ENCODE results near the gene WASF1.
"Not testable (repeated sequence)": the region's sequence is repeated elsewhere in the genome, so short reads cannot be mapped to it uniquely, and the experiment has no call there.

The WASF1 gene

DNA sequence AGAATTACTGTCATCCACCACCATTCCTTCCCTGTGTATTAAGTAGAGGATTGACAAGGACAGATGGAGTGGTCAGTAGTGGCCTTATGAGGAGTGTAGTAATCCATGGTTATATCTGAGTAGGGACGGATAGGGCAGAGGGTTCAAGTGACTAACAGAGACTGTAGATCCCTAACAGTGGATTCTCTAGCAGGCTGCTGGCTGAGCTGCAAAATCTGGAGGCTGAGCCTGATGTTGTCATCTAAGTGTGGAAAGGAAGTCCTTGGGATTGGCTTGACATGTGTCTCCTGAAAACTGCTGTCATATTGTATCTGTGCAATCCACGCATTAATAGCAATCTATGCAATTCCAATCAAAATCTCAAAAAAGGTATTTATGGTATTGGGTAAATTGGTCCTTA lies 94.2 kb downstream of the WASF1 start:
- no peak for DNase-seq

DNA sequence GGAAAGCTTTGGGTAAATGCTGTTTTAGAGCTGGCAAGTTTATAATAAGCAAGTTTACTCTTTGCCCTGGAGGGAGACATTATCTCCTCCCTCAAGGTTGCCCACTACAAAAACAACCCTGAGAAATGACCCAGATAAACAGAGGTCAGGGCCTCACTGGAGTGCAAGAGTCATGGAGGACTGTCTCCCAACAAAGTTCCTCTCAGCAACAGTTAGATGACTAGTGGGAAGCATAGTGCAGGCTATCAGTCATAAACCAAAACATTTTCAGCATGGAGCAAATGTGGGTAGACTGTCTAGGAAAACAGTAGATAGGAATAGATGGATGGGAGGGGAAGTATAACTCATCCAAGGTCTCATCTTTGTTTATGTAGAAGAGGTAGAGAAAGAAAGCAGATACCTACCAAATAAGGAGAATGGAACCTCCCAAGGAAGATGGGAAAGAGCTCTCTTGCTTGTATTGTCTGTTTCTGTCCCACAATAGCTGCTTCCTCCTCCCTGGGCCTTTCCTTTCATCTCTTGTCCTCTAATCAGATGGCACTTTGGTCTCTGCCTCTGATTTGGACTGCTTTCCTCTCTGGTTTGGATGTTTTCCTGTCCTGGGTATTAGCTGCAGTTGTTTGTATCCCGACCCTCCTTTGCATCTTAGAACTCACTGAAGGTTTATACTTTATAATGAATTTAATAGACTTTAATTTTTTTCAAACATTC lies 95.4 kb downstream of the WASF1 start:
- no peak for DNase-seq

DNA sequence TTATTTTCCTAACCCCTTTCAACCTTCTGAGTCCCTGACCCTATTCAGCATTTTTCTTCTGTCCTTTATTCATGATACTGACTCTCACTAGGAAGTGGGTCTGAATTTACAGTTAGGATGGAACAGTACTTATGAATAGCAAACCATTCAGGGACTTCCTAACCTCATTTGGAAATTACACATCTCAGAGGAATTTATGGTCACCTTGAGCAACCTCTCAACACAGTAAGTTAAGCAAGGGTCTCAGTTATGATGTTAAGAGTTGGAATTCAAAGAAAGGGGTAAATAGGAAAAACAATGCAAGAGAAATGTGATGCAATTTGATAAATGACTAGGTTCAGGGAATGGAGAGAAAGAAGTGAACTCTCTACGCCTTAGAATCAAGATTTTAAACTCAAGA lies 104.1 kb downstream of the WASF1 start:
- DNase-seq = no peak

DNA sequence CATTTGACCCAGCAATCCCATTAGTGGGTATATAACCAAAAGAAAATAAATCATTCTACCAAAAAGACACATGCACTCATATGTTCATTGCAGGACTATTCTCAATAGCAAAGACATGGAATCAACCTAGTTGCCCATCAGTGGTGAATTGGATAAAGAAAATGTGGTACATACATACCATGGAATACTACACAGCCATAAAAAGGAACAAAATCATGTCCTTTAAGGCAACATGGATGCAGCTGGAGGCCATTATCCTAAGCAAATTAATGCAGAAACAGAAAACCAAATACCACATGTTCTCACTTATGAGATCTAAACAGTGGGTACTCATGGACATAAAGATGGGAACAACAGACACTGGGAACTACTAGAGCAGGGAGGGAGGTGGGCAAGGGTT lies 106.0 kb downstream of the WASF1 start:
- not testable (repeated sequence) for DNase-seq

DNA sequence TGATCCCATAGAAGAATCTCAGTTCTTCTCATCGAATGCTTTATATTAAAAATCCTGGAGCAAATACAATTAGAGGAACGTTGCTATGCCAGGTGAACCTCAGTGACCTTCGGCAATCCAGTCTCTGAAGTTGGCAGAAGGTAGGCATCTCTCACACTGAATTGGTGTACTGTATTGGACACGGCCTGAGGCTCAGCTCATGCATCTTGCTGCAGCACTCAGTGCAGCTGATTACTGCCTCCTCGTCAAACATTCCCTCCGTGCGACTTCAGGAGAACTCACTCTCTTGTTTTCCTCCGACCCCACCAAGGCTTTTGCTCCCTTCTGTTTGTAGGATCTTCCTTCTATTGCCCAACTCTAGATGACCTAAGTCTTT lies 110.9 kb downstream of the WASF1 start:
- DNase-seq = no peak

DNA sequence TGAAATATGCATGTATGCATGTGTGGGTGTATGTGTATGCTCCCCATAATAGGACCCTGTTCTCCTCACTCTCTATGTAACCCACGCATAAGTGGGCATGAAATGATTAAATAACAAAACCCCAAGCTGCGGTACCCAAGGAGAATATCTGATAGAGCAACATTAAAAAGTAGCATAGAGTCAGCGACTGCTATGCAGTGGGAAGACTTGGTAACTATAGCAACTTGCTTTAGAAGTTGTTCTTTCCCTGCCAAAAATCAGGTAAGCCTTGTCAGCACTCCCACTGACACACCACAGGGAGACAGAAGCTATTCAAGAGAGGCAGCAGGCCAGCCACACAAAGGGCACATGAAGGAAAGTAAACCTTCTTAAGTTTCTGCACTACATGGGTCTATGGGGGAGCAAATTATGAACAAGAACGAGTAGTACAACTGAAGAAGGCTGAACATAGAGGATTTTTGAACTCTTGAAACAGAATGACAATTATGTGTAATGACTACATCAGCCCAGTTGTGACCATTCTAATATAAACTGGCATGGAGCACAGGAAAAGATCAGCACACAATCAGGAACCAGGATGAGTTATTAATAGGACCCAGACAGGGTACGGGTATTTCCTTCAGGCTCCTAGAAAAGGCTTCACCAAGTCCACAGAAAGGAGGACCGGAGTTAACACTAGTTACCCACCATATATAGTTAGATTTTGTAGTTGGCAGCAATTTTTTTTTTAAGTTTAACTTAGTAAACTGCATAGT lies 111.5 kb downstream of the WASF1 start:
- no peak for DNase-seq

DNA sequence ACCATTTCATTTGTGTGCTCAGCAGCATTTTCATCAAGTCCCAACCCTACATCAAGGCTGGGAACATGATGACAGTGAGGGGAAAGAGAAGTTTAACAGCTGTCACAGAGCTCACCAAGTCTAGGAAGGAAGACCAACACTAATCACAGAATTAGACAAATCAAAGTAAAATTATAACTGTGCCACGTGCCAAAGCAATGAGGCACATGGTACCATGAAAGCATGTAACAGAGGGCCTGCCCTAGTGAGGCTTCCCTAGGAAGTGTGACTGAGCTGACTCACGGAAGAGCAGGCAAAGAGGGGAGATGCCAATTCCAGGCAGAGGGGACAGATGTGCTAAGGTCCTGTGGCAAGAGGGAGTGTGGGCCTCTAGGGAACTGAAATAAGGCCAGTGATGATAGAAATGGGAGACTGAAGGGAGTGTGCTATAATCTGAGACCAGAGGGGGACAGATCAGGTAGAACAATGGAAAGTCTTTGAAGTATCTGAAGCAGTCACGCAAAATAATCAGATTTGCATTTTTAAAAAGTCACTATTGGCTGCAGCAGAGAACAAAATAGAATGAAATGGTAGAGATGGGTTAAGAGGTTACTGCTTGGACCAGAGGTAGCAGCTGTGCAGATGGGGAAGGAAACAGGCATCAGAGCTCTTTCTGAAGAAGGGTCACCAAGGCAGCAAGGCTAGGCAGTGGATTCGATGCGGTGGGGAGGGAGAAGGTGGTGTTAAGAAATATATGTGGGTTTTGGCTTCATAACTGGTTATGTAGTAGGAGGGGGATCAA lies 114.5 kb downstream of the WASF1 start:
- DNase-seq = no peak

DNA sequence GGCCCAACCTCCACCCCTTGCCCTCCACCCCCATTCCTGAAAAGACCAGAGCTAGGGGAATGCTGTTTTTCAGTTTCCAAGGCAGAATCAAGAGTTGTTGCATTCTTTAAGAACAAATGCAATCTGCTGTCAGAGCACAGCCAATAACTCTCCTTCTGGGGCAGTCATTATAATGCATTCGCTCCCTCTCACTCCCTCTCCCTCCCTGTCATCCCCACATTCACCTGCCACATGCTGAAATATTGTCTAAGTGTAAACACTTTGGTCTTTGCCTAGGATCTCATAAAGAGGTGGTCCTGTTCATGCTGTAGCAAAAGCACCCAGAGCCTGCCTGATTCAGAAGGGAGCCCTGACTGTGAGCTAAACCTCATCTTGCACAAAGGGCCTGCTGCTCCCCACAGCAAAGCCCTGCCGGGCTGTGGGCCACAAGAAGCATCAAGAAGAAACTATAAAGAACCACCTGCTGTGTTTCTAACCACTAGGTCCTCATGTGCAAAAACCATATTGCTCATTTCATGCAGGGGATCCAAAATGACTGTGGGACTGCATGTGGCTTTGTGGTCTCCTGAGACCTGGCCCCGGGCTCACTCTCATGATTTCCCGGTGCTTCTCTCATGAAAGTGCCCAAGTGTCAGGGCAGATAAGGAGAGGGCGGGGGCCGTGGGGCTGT lies 115.7 kb downstream of the WASF1 start:
- no peak for DNase-seq

DNA sequence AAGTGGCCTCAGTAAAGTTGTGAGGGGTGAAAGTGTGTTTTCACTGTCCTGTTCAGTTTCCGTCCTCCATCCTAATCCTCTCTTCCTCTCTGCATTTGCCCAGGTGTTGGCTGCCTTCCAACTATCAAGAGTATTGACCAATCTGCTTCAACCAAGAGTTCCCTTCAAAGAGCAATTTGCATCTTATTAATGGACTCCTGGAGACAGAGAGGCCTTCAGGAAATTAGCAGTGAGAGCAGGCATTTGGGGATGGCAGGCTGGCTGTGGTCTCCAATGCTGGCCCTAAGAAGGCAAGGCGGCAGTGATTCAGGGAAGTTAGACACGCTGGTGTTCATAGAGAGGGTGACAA lies 124.1 kb downstream of the WASF1 start:
- DNase-seq = no peak

DNA sequence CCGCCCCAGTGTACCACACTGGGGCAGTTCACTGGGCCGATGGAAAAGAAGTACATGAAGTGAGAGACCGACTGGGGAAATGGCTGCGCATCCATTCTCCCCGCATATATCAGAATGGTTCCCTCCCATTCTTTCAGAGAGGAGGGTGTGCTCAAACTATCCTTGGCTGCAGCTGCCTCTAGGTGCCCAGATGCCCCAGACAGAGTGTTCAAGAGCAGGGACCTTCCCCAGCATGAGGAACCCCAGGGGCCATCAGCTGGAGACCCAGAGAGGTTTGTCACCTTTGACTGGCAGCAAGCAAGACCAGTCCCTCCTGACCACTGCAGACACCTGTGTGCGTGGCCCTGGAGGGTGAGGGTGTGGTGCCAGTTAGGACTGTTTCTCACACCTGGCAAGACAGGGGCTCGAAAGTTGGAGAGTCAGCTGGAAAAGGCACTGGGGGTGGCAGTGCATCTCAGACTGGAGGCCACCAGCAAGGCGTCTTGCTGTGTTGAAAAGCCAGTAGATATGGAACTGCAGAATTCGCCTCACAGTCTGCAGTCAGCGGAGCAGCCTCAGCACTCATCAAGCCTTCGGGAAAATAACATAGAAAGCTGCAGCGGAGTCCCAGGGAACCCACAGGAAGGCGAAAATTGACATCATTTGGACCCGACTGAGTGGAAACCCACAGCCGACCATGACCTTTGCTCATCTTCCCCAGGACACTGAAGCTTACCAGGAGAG lies 124.6 kb downstream of the WASF1 start:
- DNase-seq = no peak

DNA sequence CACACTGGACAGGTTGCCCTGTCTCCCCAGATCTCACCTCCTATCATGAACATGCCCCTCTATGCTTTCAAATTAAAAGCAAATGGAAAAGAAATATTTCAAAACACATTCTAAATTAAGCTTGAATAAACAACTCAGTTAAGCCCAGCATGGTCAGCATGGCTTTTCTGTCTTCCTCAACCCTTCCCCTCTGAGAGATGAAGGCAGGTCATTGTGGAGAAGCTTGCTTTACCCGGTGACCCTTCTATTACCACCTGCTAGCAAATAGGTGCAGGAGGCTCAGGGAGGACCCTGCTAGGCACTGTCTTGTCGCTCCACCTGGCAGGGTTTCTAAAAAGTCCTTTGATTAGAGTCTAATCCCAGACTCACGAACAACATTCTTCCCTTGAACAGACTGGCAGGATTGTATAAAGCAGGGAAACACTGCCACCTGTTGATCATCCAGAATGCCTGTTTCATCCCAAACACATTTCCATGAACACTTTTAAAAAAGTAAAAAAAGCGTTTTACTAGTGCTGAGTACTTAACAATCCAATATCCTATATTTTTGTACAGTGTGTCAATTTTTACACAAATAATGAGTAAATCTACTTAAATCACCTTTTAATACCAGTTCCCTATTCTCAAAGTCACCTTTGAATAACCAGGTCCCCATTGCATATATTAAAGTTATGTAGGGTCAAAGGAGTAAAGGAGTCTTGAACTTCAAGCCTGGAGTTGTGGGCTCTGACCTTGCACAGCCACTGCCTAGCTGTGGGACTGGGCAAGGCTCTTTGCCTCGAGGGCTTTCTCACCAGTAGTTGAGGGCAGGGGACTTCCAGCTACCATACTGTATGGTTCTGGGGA lies 125.9 kb downstream of the WASF1 start:
- DNase-seq = peak; percentile 28 to 53

DNA sequence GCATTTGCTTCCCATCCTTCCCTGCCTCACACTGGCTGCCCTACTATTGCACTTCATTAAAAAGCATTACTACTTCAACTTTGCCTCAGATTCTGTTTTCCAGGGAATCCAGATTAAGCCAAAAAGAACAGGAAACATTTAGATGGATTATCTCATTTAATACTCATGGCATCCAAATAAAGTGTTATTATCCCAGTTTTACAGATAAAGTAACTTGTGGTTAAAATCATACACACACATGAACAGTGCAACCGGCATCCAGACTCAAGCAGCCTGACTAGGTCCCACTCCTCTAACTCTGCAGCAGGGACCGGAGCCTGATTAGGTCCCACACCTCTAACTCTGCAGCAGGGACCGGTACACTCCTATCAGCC lies 129.0 kb downstream of the WASF1 start:
- no peak for DNase-seq
